ENCODE results near the gene AATK.

Gene AATK

GRCh38 chr17:81164371-81165245, 1.4 kb downstream of the AATK start:
- H3K36me3 ChIP-seq (ENCODE audit: insufficient read depth, low read length), result no peaks in the 10 kb centered on the region
- peaks cover 49% of the 10 kb centered on the region for H3K27me3 ChIP-seq (ENCODE audit: control insufficient read depth, insufficient read depth, low read length)
- no peak overlapping the region for H3K9ac ChIP-seq (ENCODE audit: low read depth, low read length)
- H3K4me1 ChIP-seq (ENCODE audit: control insufficient read depth, insufficient read depth, low read length), result peaks cover 8% of the 10 kb centered on the region
- H3K4me3 ChIP-seq (ENCODE audit: low read length), result no peak overlapping the region
- H3K9me3 ChIP-seq (replicated peaks; ENCODE audit: low read length), result no peaks in the 10 kb centered on the region
- H3K4me2 ChIP-seq (ENCODE audit: low read length), result no peak overlapping the region

GRCh38 chr17:81163703-81164370, 2.2 kb downstream of the AATK start:
- Histone ChIP-seq H3K36me3 (ENCODE audit: insufficient read depth, low read length) (no peaks in the 10 kb centered on the region), H3K4me1 (ENCODE audit: control insufficient read depth, insufficient read depth, low read length) (peaks cover 8% of the 10 kb centered on the region), H3K9me3 (replicated peaks; ENCODE audit: low read length) (no peaks in the 10 kb centered on the region), H3K9ac (ENCODE audit: low read depth, low read length) (no peak overlapping the region), H3K27me3 (ENCODE audit: control insufficient read depth, insufficient read depth, low read length) (peaks cover 47% of the 10 kb centered on the region), H3K4me2 (ENCODE audit: low read length) (no peak overlapping the region), H3K4me3 (ENCODE audit: low read length) (no peak overlapping the region)

- H3K4me3 ChIP-seq (ENCODE audit: low read length), result no peak overlapping the region
- no peak overlapping the region for H3K4me2 ChIP-seq (ENCODE audit: low read length)
- no peak overlapping the region for H3K9ac ChIP-seq (ENCODE audit: low read depth, low read length)
- peaks cover 8% of the 10 kb centered on the region for H3K4me1 ChIP-seq (ENCODE audit: control insufficient read depth, insufficient read depth, low read length)
- no peaks in the 10 kb centered on the region for H3K9me3 ChIP-seq (replicated peaks; ENCODE audit: low read length)
- no peaks in the 10 kb centered on the region for H3K36me3 ChIP-seq (ENCODE audit: insufficient read depth, low read length)
- peaks cover 43% of the 10 kb centered on the region for H3K27me3 ChIP-seq (ENCODE audit: control insufficient read depth, insufficient read depth, low read length)
Observed at GRCh38 chr17:81163051-81163695, 2.8 kb downstream of the AATK start.

- no peaks in the 10 kb centered on the region for H3K36me3 ChIP-seq (ENCODE audit: insufficient read depth, low read length)
- no peak overlapping the region for H3K9ac ChIP-seq (ENCODE audit: low read depth, low read length)
- peaks cover 37% of the 10 kb centered on the region for H3K27me3 ChIP-seq (ENCODE audit: control insufficient read depth, insufficient read depth, low read length)
- H3K9me3 ChIP-seq (replicated peaks; ENCODE audit: low read length), result no peaks in the 10 kb centered on the region
- H3K4me3 ChIP-seq (ENCODE audit: low read length), result no peak overlapping the region
- H3K4me1 ChIP-seq (ENCODE audit: control insufficient read depth, insufficient read depth, low read length), result peaks cover 8% of the 10 kb centered on the region
- H3K4me2 ChIP-seq (ENCODE audit: low read length), result no peak overlapping the region
Observed at GRCh38 chr17:81162491-81162890, 3.5 kb downstream of the AATK start.

- Histone ChIP-seq H3K9ac (ENCODE audit: low read depth, low read length) (no peak overlapping the region), H3K27me3 (ENCODE audit: control insufficient read depth, insufficient read depth, low read length) (peaks cover 31% of the 10 kb centered on the region)
Observed at GRCh38 chr17:81161972-81162371, 4.0 kb downstream of the AATK start.

GRCh38 chr17:81161536-81161935, 4.5 kb downstream of the AATK start:
- no peaks in the 10 kb centered on the region for H3K36me3 ChIP-seq (ENCODE audit: insufficient read depth, low read length)

More at GRCh38 chr17:81161972-81162371, 4.0 kb downstream of the AATK start:
- Histone ChIP-seq H3K4me3 (ENCODE audit: low read length) (no peak overlapping the region), H3K4me2 (ENCODE audit: low read length) (no peak overlapping the region), H3K4me1 (ENCODE audit: control insufficient read depth, insufficient read depth, low read length) (peaks cover 8% of the 10 kb centered on the region), H3K9me3 (replicated peaks; ENCODE audit: low read length) (no peaks in the 10 kb centered on the region), H3K36me3 (ENCODE audit: insufficient read depth, low read length) (no peaks in the 10 kb centered on the region)

GRCh38 chr17:81160747-81161453, 5.1 kb downstream of the AATK start:
- peaks cover 8% of the 10 kb centered on the region for H3K4me1 ChIP-seq (ENCODE audit: control insufficient read depth, insufficient read depth, low read length)
- no peak overlapping the region for H3K4me2 ChIP-seq (ENCODE audit: low read length)
- H3K36me3 ChIP-seq (ENCODE audit: insufficient read depth, low read length), result no peaks in the 10 kb centered on the region
- peaks cover 26% of the 10 kb centered on the region for H3K27me3 ChIP-seq (ENCODE audit: control insufficient read depth, insufficient read depth, low read length)
- H3K9me3 ChIP-seq (replicated peaks; ENCODE audit: low read length), result no peaks in the 10 kb centered on the region
- H3K4me3 ChIP-seq (ENCODE audit: low read length), result no peak overlapping the region
- no peak overlapping the region for H3K9ac ChIP-seq (ENCODE audit: low read depth, low read length)

More at GRCh38 chr17:81161536-81161935, 4.5 kb downstream of the AATK start:
- H3K27me3 ChIP-seq (ENCODE audit: control insufficient read depth, insufficient read depth, low read length), result peaks cover 27% of the 10 kb centered on the region
- H3K9ac ChIP-seq (ENCODE audit: low read depth, low read length), result no peak overlapping the region
- no peak overlapping the region for H3K4me3 ChIP-seq (ENCODE audit: low read length)
- H3K4me1 ChIP-seq (ENCODE audit: control insufficient read depth, insufficient read depth, low read length), result peaks cover 8% of the 10 kb centered on the region
- H3K4me2 ChIP-seq (ENCODE audit: low read length), result no peak overlapping the region
- no peaks in the 10 kb centered on the region for H3K9me3 ChIP-seq (replicated peaks; ENCODE audit: low read length)

GRCh38 chr17:81160306-81160705, 5.7 kb downstream of the AATK start:
- no peak overlapping the region for H3K4me2 ChIP-seq (ENCODE audit: low read length)
- H3K36me3 ChIP-seq (ENCODE audit: insufficient read depth, low read length), result no peaks in the 10 kb centered on the region
- peaks cover 21% of the 10 kb centered on the region for H3K27me3 ChIP-seq (ENCODE audit: control insufficient read depth, insufficient read depth, low read length)
- no peak overlapping the region for H3K4me3 ChIP-seq (ENCODE audit: low read length)
- peaks cover 8% of the 10 kb centered on the region for H3K4me1 ChIP-seq (ENCODE audit: control insufficient read depth, insufficient read depth, low read length)
- no peaks in the 10 kb centered on the region for H3K9me3 ChIP-seq (replicated peaks; ENCODE audit: low read length)
- H3K9ac ChIP-seq (ENCODE audit: low read depth, low read length), result no peak overlapping the region

- Histone ChIP-seq H3K36me3 (ENCODE audit: insufficient read depth, low read length) (no peaks in the 10 kb centered on the region), H3K9ac (ENCODE audit: low read depth, low read length) (no peak overlapping the region), H3K9me3 (replicated peaks; ENCODE audit: low read length) (no peaks in the 10 kb centered on the region), H3K4me1 (ENCODE audit: control insufficient read depth, insufficient read depth, low read length) (peaks cover 3% of the 10 kb centered on the region), H3K4me2 (ENCODE audit: low read length) (no peak overlapping the region), H3K4me3 (ENCODE audit: low read length) (no peak overlapping the region), H3K27me3 (ENCODE audit: control insufficient read depth, insufficient read depth, low read length) (peaks cover 15% of the 10 kb centered on the region)
Observed at GRCh38 chr17:81159611-81160265, 6.3 kb downstream of the AATK start.

GRCh38 chr17:81158688-81159590, 7.1 kb downstream of the AATK start:
- H3K4me1 ChIP-seq (ENCODE audit: control insufficient read depth, insufficient read depth, low read length), result no peaks in the 10 kb centered on the region
- H3K36me3 ChIP-seq (ENCODE audit: insufficient read depth, low read length), result no peaks in the 10 kb centered on the region
- no peak overlapping the region for H3K4me2 ChIP-seq (ENCODE audit: low read length)
- H3K4me3 ChIP-seq (ENCODE audit: low read length), result no peak overlapping the region
- H3K9ac ChIP-seq (ENCODE audit: low read depth, low read length), result no peak overlapping the region
- H3K9me3 ChIP-seq (replicated peaks; ENCODE audit: low read length), result no peaks in the 10 kb centered on the region
- peaks cover 7% of the 10 kb centered on the region for H3K27me3 ChIP-seq (ENCODE audit: control insufficient read depth, insufficient read depth, low read length)
